Right ventricle myocardium superior (tissue), 1 donor: ENCODE results near the gene ALG12. TPM values are rescaled to one million over a fixed set of nuclear protein-coding genes. Genes with fewer than 3 reads are reported as not detected.

Experiments used
- ATAC-seq: fragments of 200-7000 bp; cut with Tn5 transposase; one replicate; pipeline ENCODE4 v1.9.1; 2020; ENCODE audit warnings: mild to moderate bottlenecking; ENCODE audit not compliant: poor library complexity
- DNase-seq: peaks from one replicate; pipeline ENCODE4 v3.0.0-alpha.2; 2020
- intact Hi-C: fragments of 100-400 bp; cut with DNase I; formaldehyde crosslinking; loops from one replicate; pipeline ENCODE4 v1.11.2; 2022
- total RNA-seq: library from RNA; stranded (reverse); fragmentation: NEBNext Ultra II Directional; extraction: Animal tissue kit (Norgen Biotek cat#: 25700); gene quantifications from one replicate; pipeline ENCODE4 v1.2.1, GENCODE V29; 2021
- donor health status: DM: no; HTN: yes; CAD: no; lungs with severe emphysema.

The ALG12 gene
- total RNA-seq, 1 donor from 2014 or later: 13.8 TPM

- intact Hi-C loops: no loop called here
- peak; percentile 61 for ATAC-seq
- DNase-seq: peak; percentile 96
These were observed 18.1 kb upstream of the ALG12 start for GRCh38 chr22:49936018-49936972.

DNA sequence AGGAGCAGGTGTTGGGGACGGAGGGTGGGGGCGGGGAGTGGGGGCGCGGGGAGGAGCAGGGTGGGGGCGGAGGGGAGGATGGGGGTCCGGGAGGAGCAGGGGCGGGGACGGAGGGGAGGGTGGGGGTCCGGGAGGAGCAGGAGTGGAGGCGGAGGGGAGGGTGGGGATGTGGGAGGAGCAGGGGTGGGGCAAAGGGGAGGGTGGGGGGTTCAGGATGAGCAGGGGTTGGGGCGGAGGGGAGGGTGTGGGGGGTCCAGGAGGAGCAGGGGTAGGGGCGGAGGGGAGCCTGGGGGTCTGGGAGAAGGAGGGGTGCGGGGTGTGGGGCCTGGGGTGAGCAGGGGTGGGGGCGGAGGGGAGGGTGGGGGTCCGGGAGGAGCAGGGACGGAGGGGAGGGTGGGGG is 17.3 kb upstream of the ALG12 start:
- DNase-seq: peak; percentile 43
- ATAC-seq: no peak
- intact Hi-C loops: loop anchor here (2.0 kb wide), 1 partner anchor 25 kb away; the partner anchor contains the start of gene PIM3

DNA sequence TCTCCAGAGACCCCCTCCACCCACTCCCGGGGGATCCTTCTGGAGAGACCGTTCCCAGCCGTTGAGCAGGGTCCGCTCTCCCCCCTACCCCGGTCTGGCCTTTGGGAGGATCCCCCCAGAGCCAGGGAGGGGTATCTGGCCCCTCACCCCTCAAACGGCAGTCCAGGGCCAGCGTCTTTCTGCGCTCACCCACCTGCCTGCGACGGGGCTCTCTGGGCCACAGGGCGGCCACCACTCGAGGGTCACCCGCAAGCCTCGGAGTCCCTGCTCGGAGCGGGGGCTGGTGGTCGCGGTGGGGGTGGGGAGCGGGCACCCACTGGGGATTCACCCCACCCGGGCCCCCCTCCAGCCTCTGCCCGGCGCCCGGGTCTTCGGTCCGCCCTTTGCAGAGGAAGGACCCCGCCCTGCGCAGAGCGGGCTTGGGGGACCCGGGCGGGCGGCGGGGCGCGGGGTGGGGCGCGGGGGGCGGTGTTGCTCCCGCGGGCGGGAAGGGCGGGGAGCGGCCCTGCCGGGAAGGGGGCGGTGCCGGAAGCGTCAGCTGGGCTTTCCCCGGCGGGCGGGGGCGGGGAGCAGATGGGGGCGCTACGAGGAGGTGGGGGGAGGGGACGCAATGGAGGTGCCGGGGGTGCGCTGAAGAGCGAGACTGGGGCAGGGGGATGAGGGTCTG is 16.8 kb upstream of the ALG12 start:
- intact Hi-C loops: loop anchor here (2.0 to 5.0 kb wide), 2 partner anchors 26 to 37 kb away; partner anchors contain the start of gene PIM3
- DNase-seq (peak; percentile 92), ATAC-seq (peak; percentile 16)

GRCh38 chr22:49934160-49934890 is 16.1 kb upstream of the ALG12 start:
- peak; percentile 84 for DNase-seq
- intact Hi-C loops: loop anchor here (2.0 to 5.0 kb wide), 2 partner anchors 26 to 38 kb away; partner anchors contain the start of gene PIM3
- ATAC-seq: peak; percentile 45

GRCh38 chr22:49933236-49934159 is 15.3 kb upstream of the ALG12 start:
- ATAC-seq: peak; percentile 28
- intact Hi-C loops: loop anchor here (2.0 to 5.0 kb wide), 2 partner anchors 27 to 39 kb away; partner anchors contain the start of gene PIM3
- peak; percentile 87 for DNase-seq

- DNase-seq (peak; percentile 76), ATAC-seq (peak; percentile 52)
- intact Hi-C loops: loop anchor here (2.0 to 5.0 kb wide), 2 partner anchors 41 to 100 kb away; no protein-coding TSS in a partner anchor
These were observed 12.6 kb upstream of the ALG12 start for GRCh38 chr22:49930596-49931412.

GRCh38 chr22:49929994-49930575 is 11.8 kb upstream of the ALG12 start:
- no peak for DNase-seq
- ATAC-seq: no peak
- intact Hi-C loops: loop anchor here (2.0 to 5.0 kb wide), 2 partner anchors 42 to 101 kb away; no protein-coding TSS in a partner anchor

DNA sequence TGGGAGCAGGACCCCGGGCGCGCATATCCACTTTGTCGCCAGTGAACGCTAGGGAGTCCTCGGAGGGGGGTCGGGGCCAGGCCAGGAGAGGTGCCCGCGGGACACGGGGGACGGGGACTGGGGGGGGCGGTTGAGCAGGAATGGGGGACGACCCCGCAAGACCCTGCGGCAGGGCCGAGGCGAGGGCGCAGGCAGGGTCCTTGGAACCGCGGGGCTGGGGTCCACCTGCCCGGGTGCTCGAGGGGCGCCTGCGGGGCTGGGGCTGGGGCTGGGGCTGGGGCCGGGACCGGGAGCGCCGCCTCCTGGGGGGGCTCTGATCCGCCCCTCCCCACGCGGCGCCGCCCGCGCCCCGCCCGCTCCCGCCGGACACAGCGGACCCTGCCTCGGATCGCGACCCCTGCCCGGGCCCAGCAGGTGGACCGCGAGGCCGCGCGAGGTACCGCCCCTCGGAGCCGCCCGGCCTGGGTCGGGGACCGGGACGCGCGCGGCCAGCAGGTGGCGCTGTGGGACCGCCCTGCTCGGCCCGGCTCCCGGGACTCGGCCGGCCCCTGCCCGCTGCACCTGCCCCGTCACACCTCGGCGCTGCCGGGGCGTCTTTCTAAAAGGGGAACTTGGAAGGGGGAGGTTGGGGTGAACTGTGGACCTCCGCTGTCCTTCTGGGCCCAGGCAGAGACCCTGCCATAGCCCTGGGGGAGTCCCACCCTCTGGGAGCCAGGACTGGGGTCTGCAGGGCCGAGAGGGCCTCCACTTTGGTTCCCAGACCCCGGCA is 11.2 kb upstream of the ALG12 start:
- DNase-seq: peak; percentile 75
- peak; percentile 62 for ATAC-seq
- intact Hi-C loops: no loop called here

DNA sequence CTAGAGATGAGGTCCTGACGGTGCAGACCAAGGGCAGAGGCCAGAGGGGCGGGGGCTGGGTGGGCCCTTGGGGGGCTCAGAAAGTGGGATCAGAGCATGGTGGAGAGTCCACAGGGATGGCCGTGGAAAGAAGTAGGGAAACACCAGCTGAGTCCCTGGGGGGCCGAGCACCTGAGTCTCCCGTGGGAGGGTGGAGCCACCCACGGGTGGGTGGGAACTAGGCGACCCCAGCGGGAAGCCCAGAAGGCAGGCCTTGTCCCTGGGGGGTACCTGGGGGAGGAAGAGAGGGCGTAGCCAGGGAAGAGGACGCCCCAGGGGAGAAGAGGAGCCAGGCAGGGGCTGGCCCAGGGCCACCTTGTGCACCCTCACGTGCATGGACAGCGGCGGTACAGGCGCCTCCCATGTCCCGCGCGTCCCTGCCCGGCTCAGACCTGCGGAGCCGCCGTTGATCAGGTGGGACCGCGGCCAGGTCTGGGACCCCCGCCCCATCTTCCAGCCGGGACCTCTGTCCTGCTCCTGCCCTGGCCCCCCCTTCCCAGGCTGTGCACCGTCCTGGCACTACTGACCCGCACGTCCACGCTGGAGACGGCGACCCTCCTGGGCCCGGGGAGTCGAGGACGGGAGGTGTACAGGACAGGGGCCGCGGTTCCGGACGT is 10.4 kb upstream of the ALG12 start:
- intact Hi-C loops: no loop called here
- DNase-seq: no peak
- ATAC-seq: no peak

DNA sequence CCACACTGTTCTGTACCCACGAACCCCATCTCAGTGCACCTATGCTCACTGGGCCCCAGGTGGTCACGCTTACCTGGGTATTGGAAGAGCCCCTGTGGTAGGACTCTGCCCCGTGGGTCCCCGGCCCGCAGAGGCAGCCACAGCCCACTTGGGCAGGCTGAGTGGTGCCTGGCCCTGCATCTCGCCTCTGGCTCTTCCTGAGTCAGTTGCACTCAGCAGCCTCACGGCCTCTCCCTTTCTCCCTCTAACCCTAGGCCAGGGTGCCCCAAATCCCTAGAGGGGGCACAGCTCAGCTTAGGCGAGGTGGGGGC is 9.9 kb upstream of the ALG12 start:
- DNase-seq: no peak
- intact Hi-C loops: no loop called here
- no peak for ATAC-seq

- ATAC-seq (no peak), DNase-seq (no peak)
- intact Hi-C loops: no loop called here
These were observed 9.4 kb upstream of the ALG12 start for GRCh38 chr22:49927483-49928184.

- ATAC-seq (no peak), DNase-seq (no peak)
- intact Hi-C loops: no loop called here
These were observed 8.7 kb upstream of the ALG12 start for GRCh38 chr22:49926916-49927315.

DNA sequence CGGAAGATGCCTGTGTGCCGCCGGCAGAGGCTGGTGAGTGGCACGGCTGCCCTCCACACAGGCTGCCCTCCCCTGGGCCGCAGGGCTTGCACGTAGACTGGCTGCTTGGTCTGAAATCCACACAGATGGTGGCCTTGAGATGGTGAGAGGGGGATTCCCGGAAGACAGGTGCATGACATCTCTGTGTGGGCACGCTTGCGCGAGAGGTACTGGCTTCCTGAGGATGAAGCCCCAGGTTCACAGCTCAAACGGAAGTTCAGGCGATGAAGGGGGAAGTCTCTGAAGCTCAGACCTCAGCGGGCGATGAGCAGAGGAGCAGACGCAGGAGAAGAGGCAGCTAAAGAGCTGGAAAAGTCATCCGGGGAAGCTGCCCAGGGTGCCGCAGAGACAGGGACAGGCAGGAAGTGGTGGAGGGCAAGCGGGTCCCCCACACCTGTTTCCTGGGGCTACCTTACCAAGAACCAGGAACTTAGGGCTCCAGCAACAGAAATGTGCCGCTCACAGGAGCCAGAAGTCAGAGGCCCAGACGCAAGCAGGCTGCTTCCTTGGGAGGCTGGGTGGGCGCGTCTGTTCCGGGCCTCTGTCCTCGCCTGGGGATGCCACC is 7.4 kb upstream of the ALG12 start:
- intact Hi-C loops: no loop called here
- ATAC-seq (no peak), DNase-seq (no peak)

GRCh38 chr22:49924113-49924833 is 6.0 kb upstream of the ALG12 start:
- intact Hi-C loops: no loop called here
- DNase-seq: no peak
- no peak for ATAC-seq
